Endothelial cell (in vitro differentiated cells): ENCODE results near the gene SLC9A9. TPM values are rescaled to one million over a fixed set of nuclear protein-coding genes. Genes with fewer than 3 reads are reported as not detected.
"Not testable (repeated sequence)": the region's sequence is repeated elsewhere in the genome, so short reads cannot be mapped to it uniquely, and the experiment has no call there.

ENCODE experiments used
- DNase-seq: peaks from one replicate; pipeline ENCODE4 v3.0.0; 2021; ENCODE audit warnings: low spot score
- H3K27ac Mint-ChIP-seq: one replicate; pipeline ENCODE4 v1.8.0; 2021; ENCODE audit warnings: mixed read lengths, inconsistent platforms; ENCODE audit not compliant: unreplicated experiment
- H3K27me3 Mint-ChIP-seq: one replicate; pipeline ENCODE4 v1.8.0; 2021; ENCODE audit warnings: mild to moderate bottlenecking, moderate library complexity, mixed read lengths, inconsistent platforms; ENCODE audit not compliant: unreplicated experiment
- H3K36me3 Mint-ChIP-seq: one replicate; pipeline ENCODE4 v1.8.0; 2021; ENCODE audit warnings: mild to moderate bottlenecking, low read depth, mixed read lengths, inconsistent platforms; ENCODE audit not compliant: unreplicated experiment
- H3K4me1 Mint-ChIP-seq: one replicate; pipeline ENCODE4 v1.8.0; 2021; ENCODE audit warnings: mild to moderate bottlenecking, mixed read lengths, inconsistent platforms; ENCODE audit not compliant: unreplicated experiment
- H3K4me3 Mint-ChIP-seq: one replicate; pipeline ENCODE4 v1.8.0; 2021; ENCODE audit warnings: mild to moderate bottlenecking, mixed read lengths, inconsistent platforms; ENCODE audit not compliant: unreplicated experiment
- H3K9me3 Mint-ChIP-seq: one replicate; pipeline ENCODE4 v1.8.0; 2021; ENCODE audit warnings: mixed read lengths, inconsistent platforms; ENCODE audit not compliant: unreplicated experiment
- CTCF ChIP-seq: fragments of 200-600 bp; sonication (generic); IDR thresholded peaks from one replicate; pipeline ENCODE4 v1.5.0; 2021; ENCODE audit warnings: antibody characterized with exemption; ENCODE audit not compliant: unreplicated experiment
- total RNA-seq: library from RNA; stranded (reverse); fragmentation: NEBNext Ultra II Directional; extraction: Animal tissue kit (Norgen Biotek cat#: 25700); gene quantifications from one replicate; pipeline ENCODE4 v1.2.1, GENCODE V29; 2021; ENCODE audit not compliant: unreplicated experiment

Gene SLC9A9
- total RNA-seq, 1 donor from 2014 or later: 7.9 TPM

- no peak overlapping the region for H3K27ac Mint-ChIP-seq
- H3K4me1 Mint-ChIP-seq: no peaks in the 10 kb centered on the region
- no peak for TF ChIP-seq CTCF
- H3K36me3 Mint-ChIP-seq: no peaks in the 10 kb centered on the region
- no peak overlapping the region for H3K4me3 Mint-ChIP-seq
- peaks cover 5% of the 10 kb centered on the region for H3K27me3 Mint-ChIP-seq
- DNase-seq: no peak
- H3K9me3 Mint-ChIP-seq: no peaks in the 10 kb centered on the region
Measured at GRCh38 chr3:143286392-143287010, 561.8 kb downstream of the SLC9A9 start.

- H3K36me3 Mint-ChIP-seq: no peaks in the 10 kb centered on the region
- H3K9me3 Mint-ChIP-seq: no peaks in the 10 kb centered on the region
- H3K4me1 Mint-ChIP-seq: no peaks in the 10 kb centered on the region
- H3K27me3 Mint-ChIP-seq: peaks cover 2% of the 10 kb centered on the region
- DNase-seq: no peak
- no peak for TF ChIP-seq CTCF
- H3K4me3 Mint-ChIP-seq: no peak overlapping the region
- H3K27ac Mint-ChIP-seq: no peak overlapping the region
Measured at GRCh38 chr3:143283432-143284128, 564.7 kb downstream of the SLC9A9 start.

GRCh38 chr3:143280984-143281383 lies 567.3 kb downstream of the SLC9A9 start:
- DNase-seq: no peak
- no peaks in the 10 kb centered on the region for H3K36me3 Mint-ChIP-seq
- H3K4me1 Mint-ChIP-seq: no peaks in the 10 kb centered on the region
- no peaks in the 10 kb centered on the region for H3K9me3 Mint-ChIP-seq
- no peak overlapping the region for H3K4me3 Mint-ChIP-seq
- H3K27me3 Mint-ChIP-seq: peaks cover under 1% of the 10 kb centered on the region
- H3K27ac Mint-ChIP-seq: no peak overlapping the region
- TF ChIP-seq CTCF: no peak

GRCh38 chr3:143279567-143279966 lies 568.7 kb downstream of the SLC9A9 start:
- not testable (repeated sequence) for H3K27me3 Mint-ChIP-seq, H3K27ac Mint-ChIP-seq, DNase-seq, H3K9me3 Mint-ChIP-seq, H3K4me3 Mint-ChIP-seq, H3K36me3 Mint-ChIP-seq, H3K4me1 Mint-ChIP-seq

- Mint-ChIP-seq H3K9me3 (no peaks in the 10 kb centered on the region), H3K27ac (no peak overlapping the region), H3K36me3 (no peaks in the 10 kb centered on the region), H3K4me1 (no peaks in the 10 kb centered on the region), H3K27me3 (no peaks in the 10 kb centered on the region), H3K4me3 (no peak overlapping the region)
- no peak for TF ChIP-seq CTCF
- DNase-seq: no peak
Measured at GRCh38 chr3:143278721-143279120, 569.5 kb downstream of the SLC9A9 start.
